ENCODE results near the gene PGAM2.
A peak's percentile ranks its signal among the peaks of the same experiment; 100 is the strongest.
"Not testable (repeated sequence)": the region's sequence is repeated elsewhere in the genome, so short reads cannot be mapped to it uniquely, and the experiment has no call there.

Gene PGAM2

DNA sequence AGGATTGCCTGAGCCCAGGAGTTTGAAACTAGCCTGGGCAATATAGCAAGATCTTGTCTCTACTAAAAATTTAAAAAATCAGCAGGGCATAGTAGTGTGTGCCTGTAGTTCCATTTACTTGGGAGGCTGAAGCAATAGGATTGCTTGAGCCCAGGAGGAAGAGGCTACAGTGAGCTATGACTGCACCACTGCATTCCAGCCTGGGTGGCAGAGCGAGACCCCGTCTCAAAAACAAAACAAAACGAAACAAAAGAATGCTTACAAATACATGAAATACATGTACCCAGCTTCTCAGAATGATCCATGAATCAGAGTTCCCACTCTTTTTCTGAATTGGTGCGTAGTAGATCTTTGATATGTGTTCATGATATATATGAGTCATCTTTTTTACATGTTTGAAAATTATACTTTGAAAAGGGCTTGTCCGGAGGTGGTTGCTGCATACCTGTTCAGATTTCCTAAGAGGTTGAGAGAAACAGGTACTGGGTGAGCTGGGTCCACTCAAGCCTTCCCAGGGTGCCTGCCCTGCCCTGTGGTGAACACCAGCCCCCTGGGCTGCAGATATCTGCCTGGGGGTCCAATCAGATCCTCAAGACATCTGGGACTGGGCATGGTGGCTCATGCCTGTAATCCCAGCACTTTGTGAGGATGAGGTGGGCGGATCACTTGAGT lies 42.4 kb downstream of the PGAM2 start:
- not testable (repeated sequence) for DNase-seq (ENCODE audit: low read depth)

DNA sequence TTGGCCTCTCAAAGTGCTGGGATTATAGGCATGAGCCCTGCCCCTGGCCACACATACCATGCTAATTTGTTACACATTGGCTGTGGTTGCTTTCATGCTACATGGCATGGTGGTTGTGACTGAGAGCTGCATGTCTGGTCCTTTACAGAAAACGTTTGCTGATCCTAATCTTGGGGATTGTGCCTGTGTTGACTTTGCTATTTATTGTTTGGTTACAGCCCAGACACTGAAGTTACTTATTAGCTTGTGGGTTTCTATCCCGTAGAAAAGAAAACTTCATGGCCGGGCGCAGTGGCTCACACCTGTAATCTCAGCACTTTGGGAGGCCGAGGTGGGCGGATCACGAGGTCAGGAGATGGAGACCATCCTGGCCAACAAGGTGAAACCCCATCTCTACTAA lies 43.3 kb downstream of the PGAM2 start:
- not testable (repeated sequence) for DNase-seq (ENCODE audit: low read depth)

DNA sequence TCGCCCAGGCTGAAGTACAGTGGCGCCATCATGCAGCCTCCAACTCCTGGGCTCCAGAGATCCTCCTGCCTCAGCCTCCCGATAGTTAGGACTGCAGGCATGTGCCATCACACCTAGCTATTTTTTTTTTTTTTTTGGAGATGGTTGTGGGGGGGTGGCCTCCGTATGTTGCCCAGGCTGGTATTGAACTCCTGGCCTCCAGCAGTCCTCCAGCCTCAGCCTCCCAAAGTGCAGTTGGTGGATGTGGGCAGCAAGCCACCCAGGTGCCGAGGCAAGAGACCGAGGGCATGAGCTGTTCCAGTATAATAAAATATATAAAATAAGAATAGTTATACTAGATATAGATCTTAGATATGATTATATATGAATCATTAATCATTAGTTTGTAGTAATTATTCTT lies 45.5 kb downstream of the PGAM2 start:
- not testable (repeated sequence) for DNase-seq (ENCODE audit: low read depth)

DNA sequence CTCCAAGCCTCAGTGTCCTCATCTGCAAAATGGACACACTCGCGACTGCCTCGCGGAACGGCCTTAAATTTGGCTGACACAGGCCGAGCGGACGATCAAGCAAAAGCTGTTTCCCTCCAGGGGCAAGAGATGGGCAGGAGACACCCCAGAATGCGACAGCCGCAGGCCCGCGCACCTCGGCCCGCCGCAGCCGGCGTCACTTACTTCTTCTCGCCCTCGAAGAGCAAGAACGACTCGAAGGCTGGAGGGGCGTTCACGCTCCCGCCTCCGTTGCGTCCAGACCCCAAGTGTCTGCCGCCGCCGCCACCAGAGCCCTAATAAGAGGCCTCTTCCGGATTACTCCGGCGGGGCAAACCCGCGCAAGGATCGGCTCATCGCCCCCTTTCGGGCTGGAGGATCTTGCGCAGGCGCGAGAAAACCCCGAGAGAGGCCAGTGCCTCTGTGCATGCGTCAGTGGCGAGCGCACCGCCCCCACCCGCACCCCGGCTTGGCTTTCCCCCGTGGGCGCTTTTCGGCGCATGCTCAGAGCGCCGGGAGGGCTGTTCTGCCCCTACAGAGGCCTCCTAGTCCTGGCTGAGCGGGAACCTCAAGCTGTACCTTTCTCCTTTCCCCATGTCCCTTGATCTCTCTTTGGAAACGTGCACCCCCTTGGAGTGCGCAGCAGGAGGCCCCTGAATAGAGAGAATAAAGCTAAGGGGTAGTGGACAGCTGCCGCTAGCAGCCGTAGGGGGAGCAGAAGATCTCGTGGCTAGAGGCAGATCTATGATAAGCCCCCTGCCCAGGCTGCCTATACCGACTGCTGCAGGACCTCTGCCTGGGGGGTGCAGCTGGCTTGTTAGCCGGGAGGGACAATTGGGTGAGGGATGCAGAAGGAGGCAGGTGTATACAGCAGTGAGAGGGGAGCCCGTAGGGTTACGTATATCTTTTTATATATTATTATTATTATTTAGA lies 46.2 kb downstream of the PGAM2 start:
- peak; percentile 98 for DNase-seq (ENCODE audit: low read depth)

GRCh38 chr7:44015090-44015489 lies 50.3 kb downstream of the PGAM2 start:
- not testable (repeated sequence) for DNase-seq (ENCODE audit: low read depth)

All from T-helper 22 cell (primary cell).